DMS53 (cell line): ENCODE measurements around the gene GNG13.
A peak's percentile ranks its signal among the peaks of the same experiment; 100 is the strongest.
"Not testable (repeated sequence)": the region's sequence is repeated elsewhere in the genome, so short reads cannot be mapped to it uniquely, and the experiment has no call there.

ENCODE experiments used
- DNase-seq: peaks from one replicate; lab custom pipeline; 2025; lab: John Stamatoyannopoulos, UW

The GNG13 gene

GRCh38 chr16:799948-800833, at the start of gene GNG13:
GNG13 (minus strand) TSS chr16:800734; CDS start chr16:799077, 1,657 bp downstream.
- DNase-seq = peak; percentile 41

GRCh38 chr16:848510-849253, 48.1 kb upstream of the GNG13 start:
- no peak for DNase-seq

- no peak for DNase-seq
Measured at GRCh38 chr16:847681-848445, 47.3 kb upstream of the GNG13 start.

GRCh38 chr16:847151-847550, 46.6 kb upstream of the GNG13 start:
- DNase-seq = no peak

GRCh38 chr16:845351-845745, 44.8 kb upstream of the GNG13 start:
- DNase-seq = peak; percentile 15

GRCh38 chr16:844638-845350, 44.3 kb upstream of the GNG13 start:
- DNase-seq = no peak

GRCh38 chr16:843771-844170, 43.2 kb upstream of the GNG13 start:
- DNase-seq = peak; percentile 20

GRCh38 chr16:842711-843560, 42.4 kb upstream of the GNG13 start:
- no peak for DNase-seq

GRCh38 chr16:842061-842476, 41.5 kb upstream of the GNG13 start:
- peak; percentile 63 for DNase-seq

GRCh38 chr16:841455-842060, 41.0 kb upstream of the GNG13 start:
- no peak for DNase-seq

- DNase-seq = no peak
Measured at GRCh38 chr16:840561-841454, 40.3 kb upstream of the GNG13 start.

- DNase-seq = peak; percentile 42
Measured at GRCh38 chr16:839643-840408, 39.3 kb upstream of the GNG13 start.

- no peak for DNase-seq
Measured at GRCh38 chr16:838741-839140, 38.2 kb upstream of the GNG13 start.

- not testable (repeated sequence) for DNase-seq
Measured at GRCh38 chr16:836822-837221, 36.3 kb upstream of the GNG13 start.

GRCh38 chr16:836221-836620, 35.7 kb upstream of the GNG13 start:
- no peak for DNase-seq

- DNase-seq = no peak
Measured at GRCh38 chr16:835373-835772, 34.8 kb upstream of the GNG13 start.

- no peak for DNase-seq
Measured at GRCh38 chr16:833411-833810, 32.9 kb upstream of the GNG13 start.

GRCh38 chr16:832652-833336, 32.3 kb upstream of the GNG13 start:
- DNase-seq = no peak
